ENCODE data around the gene CD38. TPM values are rescaled to one million over a fixed set of nuclear protein-coding genes. Genes with fewer than 3 reads are reported as not detected.

The CD38 gene
- total RNA-seq, 1 donor from 2014 or later, result 0.15 TPM

DNA sequence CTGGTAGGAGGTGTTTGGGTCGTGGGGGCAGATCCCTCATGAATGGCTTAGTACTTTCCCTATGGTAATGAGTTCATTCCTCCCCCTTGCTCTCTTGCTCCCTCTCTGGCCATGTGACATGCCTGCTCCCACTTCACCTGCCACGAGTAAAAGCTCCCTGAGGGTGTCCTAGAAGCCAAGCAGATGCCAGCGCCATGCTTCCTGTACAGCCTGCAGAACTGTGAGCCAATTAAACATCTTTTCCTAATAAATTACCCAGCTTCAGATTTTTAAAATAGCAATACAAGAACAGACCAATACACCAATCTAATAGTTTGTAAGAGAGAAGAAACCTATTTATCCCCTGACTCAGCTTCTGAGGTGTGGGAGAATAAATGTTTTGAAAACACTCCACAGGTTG lies 99.9 kb downstream of the CD38 start:
- no peaks in the 10 kb centered on the region for H3K36me3 Mint-ChIP-seq (ENCODE audit: low read depth, unreplicated experiment)
- DNase-seq (ENCODE audit: low spot score), result no peak
- H3K9me3 Mint-ChIP-seq (ENCODE audit: unreplicated experiment), result no peaks in the 10 kb centered on the region
- TF ChIP-seq, protein P1, sequence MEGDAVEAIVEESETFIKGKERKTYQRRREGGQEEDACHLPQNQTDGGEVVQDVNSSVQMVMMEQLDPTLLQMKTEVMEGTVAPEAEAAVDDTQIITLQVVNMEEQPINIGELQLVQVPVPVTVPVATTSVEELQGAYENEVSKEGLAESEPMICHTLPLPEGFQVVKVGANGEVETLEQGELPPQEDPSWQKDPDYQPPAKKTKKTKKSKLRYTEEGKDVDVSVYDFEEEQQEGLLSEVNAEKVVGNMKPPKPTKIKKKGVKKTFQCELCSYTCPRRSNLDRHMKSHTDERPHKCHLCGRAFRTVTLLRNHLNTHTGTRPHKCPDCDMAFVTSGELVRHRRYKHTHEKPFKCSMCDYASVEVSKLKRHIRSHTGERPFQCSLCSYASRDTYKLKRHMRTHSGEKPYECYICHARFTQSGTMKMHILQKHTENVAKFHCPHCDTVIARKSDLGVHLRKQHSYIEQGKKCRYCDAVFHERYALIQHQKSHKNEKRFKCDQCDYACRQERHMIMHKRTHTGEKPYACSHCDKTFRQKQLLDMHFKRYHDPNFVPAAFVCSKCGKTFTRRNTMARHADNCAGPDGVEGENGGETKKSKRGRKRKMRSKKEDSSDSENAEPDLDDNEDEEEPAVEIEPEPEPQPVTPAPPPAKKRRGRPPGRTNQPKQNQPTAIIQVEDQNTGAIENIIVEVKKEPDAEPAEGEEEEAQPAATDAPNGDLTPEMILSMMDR (IDR thresholded peaks at IDR 0.05; ENCODE audit: unreplicated experiment), result no peak
- H3K27ac Mint-ChIP-seq (ENCODE audit: unreplicated experiment), result no peak overlapping the region
- no peaks in the 10 kb centered on the region for H3K4me1 Mint-ChIP-seq (ENCODE audit: unreplicated experiment)
- no peaks in the 10 kb centered on the region for H3K27me3 Mint-ChIP-seq (ENCODE audit: unreplicated experiment)
- no peak overlapping the region for H3K4me3 Mint-ChIP-seq (ENCODE audit: unreplicated experiment)

DNA sequence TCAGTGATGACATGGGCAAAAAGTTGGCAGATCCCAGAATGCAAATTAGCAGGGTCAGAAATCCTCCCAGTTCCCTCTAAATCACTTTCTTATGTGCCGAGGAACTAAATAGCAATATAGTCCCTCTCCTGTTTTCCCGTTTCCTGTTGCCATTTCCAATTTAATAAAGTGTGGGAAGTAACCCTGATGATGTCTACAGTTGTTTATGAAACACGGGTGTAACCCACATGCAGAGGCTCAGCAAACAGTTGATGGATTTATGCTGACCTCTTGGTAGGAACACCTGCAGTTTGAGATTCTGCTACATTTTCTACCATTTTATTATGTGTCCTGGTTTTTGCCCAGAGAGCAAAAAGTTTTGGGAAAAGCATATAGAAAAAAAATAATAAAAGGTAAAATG lies 103.7 kb downstream of the CD38 start:
- H3K27ac Mint-ChIP-seq (ENCODE audit: unreplicated experiment), result no peak overlapping the region
- H3K4me1 Mint-ChIP-seq (ENCODE audit: unreplicated experiment), result no peaks in the 10 kb centered on the region
- H3K36me3 Mint-ChIP-seq (ENCODE audit: low read depth, unreplicated experiment), result no peaks in the 10 kb centered on the region
- no peak for DNase-seq (ENCODE audit: low spot score)
- H3K9me3 Mint-ChIP-seq (ENCODE audit: unreplicated experiment), result no peaks in the 10 kb centered on the region
- no peak overlapping the region for H3K4me3 Mint-ChIP-seq (ENCODE audit: unreplicated experiment)
- TF ChIP-seq, protein P1 (IDR thresholded peaks at IDR 0.05; ENCODE audit: unreplicated experiment), result no peak
- no peaks in the 10 kb centered on the region for H3K27me3 Mint-ChIP-seq (ENCODE audit: unreplicated experiment)

DNA sequence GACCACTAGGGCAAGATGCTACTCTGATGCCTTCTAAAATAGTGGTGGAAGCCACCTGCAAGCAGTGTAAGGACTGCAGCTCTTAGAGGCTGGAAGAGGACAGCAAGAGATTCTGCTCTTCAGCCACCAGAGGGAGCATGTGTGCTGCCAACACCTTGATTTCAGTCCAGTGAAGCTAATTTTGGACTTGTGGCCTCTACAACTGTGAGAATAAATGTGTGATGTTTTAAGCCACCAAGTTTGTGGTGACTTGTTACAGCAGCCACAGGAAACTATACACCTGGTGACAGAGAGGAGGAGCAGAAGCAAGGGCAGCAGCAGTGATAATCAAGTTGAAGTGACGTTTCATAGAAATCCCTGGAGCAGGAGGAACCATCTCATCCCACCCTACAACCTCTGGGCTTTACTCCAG lies 104.6 kb downstream of the CD38 start:
- Mint-ChIP-seq H3K36me3 (ENCODE audit: low read depth, unreplicated experiment) (no peaks in the 10 kb centered on the region), H3K4me3 (ENCODE audit: unreplicated experiment) (no peak overlapping the region), H3K9me3 (ENCODE audit: unreplicated experiment) (no peaks in the 10 kb centered on the region), H3K4me1 (ENCODE audit: unreplicated experiment) (no peaks in the 10 kb centered on the region), H3K27ac (ENCODE audit: unreplicated experiment) (no peak overlapping the region), H3K27me3 (ENCODE audit: unreplicated experiment) (no peaks in the 10 kb centered on the region)
- peak; percentile 47 for DNase-seq (ENCODE audit: low spot score)
- TF ChIP-seq, protein P1 (IDR thresholded peaks at IDR 0.05; ENCODE audit: unreplicated experiment), result peak; percentile 81

DNA sequence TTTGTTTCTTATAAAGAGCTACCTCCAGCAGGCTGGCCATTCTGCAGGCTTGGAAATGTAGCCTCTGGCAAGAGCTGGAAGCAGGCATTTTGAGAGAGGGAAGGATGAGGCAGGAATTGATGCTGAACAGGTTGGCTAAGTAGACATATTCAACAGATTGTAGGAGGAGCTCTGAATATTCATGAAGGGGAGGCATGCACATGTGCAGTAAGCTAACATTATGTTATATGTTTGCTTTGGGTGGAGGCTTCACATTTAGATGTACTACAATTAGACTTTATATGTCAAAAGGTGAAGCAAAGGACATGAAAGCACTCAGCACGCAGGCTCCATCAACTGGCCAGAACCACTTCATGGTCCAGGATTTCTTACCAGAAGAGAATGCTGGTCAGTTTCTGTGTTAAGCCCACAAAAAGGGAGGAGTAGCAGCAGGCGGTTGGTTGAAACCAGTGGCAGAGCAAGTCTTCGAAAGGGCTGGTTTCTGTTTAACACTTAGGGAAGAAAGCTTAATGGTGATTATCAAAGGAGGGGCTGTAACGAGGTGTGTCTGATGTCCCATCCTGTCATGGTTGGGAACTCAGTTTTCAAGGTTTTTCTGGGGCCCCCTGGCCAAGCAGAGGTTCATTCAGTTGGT lies 105.6 kb downstream of the CD38 start:
- TF ChIP-seq, protein P1 (IDR thresholded peaks at IDR 0.05; ENCODE audit: unreplicated experiment), result no peak
- Mint-ChIP-seq H3K9me3 (ENCODE audit: unreplicated experiment) (no peaks in the 10 kb centered on the region), H3K27me3 (ENCODE audit: unreplicated experiment) (no peaks in the 10 kb centered on the region)

DNA sequence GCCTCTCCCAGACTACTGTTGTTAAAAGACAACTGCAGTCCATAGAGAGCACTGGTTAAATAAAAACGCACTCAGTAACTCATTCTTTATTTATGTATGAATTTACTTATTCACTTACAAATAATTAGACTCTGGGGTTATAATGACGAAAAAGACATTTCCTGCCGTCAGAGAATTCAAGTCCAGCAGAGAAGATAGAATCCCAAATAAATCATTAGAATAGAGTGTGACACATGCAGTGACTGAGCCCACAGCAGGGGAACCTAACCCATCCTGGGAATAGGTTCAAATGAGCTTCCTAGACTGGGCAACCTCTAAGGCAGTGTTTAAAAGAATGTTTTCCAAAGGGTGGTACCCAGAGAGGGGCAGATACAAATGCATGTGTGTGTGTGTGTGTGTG lies 106.5 kb downstream of the CD38 start:
- H3K9me3 Mint-ChIP-seq (ENCODE audit: unreplicated experiment), result no peaks in the 10 kb centered on the region
- H3K4me3 Mint-ChIP-seq (ENCODE audit: unreplicated experiment), result no peak overlapping the region
- no peak for DNase-seq (ENCODE audit: low spot score)
- no peaks in the 10 kb centered on the region for H3K36me3 Mint-ChIP-seq (ENCODE audit: low read depth, unreplicated experiment)
- no peaks in the 10 kb centered on the region for H3K27me3 Mint-ChIP-seq (ENCODE audit: unreplicated experiment)
- TF ChIP-seq, protein P1 (IDR thresholded peaks at IDR 0.05; ENCODE audit: unreplicated experiment), result no peak
- H3K4me1 Mint-ChIP-seq (ENCODE audit: unreplicated experiment), result no peaks in the 10 kb centered on the region
- no peak overlapping the region for H3K27ac Mint-ChIP-seq (ENCODE audit: unreplicated experiment)

More for the DNA sequence above, 105.6 kb downstream of the CD38 start:
- Mint-ChIP-seq H3K36me3 (ENCODE audit: low read depth, unreplicated experiment) (no peaks in the 10 kb centered on the region), H3K27ac (ENCODE audit: unreplicated experiment) (no peak overlapping the region), H3K4me3 (ENCODE audit: unreplicated experiment) (no peak overlapping the region), H3K4me1 (ENCODE audit: unreplicated experiment) (no peaks in the 10 kb centered on the region)
- no peak for DNase-seq (ENCODE audit: low spot score)

All from endothelial cell (in vitro differentiated cells).